GM19372 (cell line): ENCODE results near the gene RPL26.

Source experiments
- ATAC-seq: cut with Tn5 transposase; IDR thresholded peaks from one replicate; pipeline ENCODE4 v1.9.1; 2021; ENCODE audit warnings: mild to moderate bottlenecking, low read depth, moderate library complexity; ENCODE audit not compliant: unreplicated experiment

RPL26 gene

DNA sequence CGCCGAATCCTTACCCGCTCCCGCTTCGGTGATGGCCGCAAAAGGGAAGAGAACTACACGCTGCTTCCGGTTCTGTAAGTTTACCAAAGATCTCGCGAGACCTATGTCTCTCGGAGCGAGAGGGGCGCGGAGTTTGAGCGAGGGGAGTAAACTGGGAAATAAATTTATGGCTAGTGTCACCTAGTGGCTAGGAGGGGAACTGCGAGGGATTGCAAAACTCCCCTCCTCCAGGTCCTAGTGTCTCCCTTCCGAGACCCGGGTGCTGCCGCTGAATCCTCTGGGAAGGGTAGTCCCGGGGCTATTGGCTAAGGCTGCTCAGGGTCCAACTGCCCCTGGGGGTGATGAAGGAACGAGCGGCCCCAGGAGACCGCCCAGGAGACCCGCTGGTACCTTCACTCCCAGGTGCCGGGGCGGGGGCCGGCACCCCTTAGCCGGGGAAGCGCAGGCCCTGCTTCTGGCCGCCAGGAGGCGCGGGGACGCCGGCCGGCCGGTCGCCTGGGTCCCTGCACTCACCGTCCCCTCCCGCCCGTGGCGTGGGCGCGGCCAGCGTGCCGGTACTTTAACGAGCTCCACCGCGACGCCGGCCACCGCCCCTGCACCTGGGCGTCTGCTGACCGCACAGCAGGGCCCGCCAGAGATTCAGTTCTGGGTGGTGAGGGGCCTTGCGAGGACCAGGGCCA, at the start of gene RPL26:
Gene RPL26 (minus strand): TSS at position 51 of the 680 bp plus-strand sequence. CDS start 883 bp downstream, outside the sequence.
- peak; percentile 81 for ATAC-seq

DNA sequence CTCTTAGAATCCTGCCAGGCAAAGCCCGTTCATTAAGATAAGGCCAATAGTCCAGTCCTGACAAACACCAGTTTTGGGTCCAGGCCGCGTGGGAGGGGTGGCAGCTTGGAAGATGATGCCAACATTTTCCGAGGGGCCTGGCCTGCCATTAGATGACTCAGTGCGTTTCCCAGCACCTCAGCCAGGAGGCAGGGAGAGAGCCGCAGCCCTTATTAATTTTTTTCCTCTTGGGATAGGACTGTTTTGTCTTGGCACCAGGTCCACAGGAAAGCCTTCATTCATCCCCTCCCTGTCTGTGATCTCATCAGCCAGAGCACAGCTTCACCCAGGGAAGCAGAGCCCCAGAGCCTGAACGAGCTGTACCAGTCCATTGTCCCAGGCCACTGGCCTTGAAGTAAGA, 48.0 kb upstream of the RPL26 start:
- ATAC-seq, result no peak

DNA sequence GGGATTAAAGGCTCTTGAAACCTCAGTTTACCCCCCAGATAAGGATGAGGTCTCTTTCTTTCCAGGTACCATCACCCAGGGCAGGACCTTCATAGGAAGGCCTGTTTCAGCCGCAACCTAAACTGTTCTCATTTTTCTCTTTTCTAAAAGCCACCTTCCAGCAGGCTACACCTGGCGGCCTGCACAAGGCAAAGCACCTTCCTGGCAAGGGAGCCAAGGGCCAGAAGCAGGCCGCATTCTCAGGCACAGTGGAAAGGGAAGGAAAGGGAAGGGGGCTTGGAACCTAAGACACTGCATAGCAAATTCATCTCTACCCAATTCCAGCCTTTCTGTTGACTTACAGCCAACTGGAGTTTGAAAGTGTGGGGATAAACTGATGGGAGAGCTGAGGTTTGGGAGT, 43.8 kb upstream of the RPL26 start:
- no peak for ATAC-seq

DNA sequence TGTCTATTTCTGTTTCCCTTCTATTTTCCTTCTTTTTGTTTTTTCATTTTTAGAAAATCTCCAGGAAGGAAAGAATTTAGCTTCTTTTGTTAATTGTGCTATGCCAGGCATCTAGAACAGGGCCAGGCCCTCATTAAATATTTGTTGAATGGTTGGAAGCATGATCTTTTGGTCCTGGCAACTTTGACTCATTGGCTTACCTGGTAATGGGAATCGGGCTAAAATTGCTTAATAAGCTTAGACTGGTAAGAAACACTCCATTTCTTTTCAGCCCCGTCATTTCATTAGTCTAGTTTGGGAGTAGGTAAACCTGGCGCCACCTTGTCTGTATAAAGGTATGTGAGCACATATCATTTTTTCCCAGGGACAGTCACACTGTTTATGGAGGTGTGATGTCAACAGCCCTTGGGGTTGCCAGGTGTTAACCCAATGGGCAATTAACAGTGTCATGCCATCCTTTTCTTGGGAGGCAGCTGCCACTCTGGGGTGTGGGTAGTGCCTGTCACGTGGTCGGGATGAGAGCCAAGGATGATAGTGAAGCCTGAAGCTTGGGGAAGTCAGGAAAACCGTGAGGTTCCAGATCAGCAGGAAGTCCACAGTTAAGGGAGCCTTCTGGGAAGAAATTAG, 43.2 kb upstream of the RPL26 start:
- no peak for ATAC-seq

DNA sequence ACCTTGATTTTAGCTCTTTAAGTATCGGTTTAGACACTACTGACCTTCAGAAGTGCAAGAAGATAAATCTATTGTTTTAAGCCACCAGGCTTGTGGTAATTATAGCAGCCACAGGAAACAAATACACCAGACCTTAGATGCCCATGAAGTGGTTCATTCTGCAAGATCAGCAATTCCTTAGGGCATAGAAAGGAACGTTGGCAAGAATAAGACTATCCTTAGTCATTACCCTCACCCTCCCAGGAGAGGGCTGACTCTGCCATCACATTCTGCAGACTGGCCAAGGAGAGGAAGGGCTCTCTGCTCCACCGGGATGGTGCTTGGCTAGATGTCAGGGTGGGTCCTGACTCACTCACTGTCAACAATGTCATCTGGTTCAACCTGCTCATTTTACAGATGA, 38.6 kb upstream of the RPL26 start:
- no peak for ATAC-seq

DNA sequence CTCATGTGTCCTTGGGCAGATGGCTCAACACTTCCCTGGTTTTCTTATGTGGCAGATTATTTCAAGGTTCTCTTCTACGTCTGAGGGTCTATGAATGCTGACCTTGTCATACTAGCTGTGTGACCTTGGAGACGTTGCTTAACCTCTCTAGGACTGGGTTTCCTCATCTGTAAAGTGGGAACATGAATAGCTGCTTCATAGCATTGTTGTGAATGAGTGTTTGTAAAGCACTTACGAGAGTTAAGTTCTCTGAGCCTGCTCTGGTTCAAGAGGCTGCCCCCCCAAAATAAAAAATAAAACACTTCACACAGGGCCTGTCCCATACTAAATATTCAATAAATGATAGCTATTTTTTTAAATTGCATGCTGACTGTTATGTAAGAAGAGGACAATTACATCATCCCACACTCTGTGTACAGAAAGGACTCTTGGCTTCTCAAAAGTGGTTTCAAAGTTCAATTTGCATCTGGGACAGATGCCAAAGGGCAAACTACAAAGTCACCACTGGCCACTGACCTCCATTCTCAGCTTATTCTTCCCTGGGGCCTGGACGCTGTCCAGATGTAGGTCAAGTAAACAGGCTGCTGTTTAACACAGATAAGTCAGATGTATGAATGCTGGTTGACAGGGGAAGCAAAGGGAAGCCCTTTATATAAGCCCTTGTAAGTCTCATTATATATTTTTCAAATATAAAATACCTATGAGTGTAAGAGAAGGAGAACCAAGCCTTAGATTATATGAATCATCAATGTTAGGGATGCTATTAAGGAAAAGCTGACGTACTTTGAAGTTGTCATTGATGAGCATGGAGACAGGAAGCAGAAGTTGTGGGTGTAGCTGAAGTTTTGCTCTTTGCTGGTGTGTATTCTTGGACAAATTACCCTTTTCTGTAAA, 37.3 kb upstream of the RPL26 start:
- ATAC-seq, result no peak

DNA sequence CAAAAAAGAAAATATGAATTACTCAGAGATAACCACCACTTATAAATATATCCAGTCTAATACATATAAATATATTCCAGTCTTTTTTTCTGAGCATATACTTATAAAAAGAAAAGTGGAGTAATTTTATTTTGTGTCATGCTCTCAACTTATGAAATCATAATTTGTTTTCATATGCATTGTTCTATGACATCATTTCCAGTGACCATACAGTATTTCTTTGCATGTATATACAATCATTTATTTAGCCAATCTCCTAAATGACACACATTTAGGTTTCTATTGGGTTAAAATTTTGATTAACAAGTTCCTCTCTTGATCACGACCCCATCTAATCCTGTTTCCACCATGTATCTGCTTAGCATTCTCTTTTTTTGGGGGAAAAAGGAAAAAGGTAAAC, 36.3 kb upstream of the RPL26 start:
- ATAC-seq, result no peak

DNA sequence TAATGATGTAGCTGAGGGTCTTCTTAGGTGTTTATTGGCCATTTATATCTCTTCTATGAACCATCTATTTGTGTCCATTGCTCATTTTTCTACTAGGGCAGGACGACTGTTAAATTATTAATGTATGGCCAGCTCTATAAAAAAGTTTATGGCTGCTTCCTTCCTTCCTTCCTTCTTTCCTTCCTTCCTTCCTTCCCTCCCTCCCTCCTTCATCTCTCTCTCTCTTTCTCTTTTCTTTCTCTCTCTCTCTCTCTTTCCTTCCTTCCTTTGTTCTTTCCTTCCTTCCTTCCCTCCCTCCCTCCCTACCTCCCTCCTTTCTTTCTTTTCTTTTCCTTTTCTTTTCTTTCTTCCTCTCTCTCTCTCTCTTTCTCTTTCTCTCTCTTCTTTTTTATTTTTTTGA, 35.5 kb upstream of the RPL26 start:
- no peak for ATAC-seq

DNA sequence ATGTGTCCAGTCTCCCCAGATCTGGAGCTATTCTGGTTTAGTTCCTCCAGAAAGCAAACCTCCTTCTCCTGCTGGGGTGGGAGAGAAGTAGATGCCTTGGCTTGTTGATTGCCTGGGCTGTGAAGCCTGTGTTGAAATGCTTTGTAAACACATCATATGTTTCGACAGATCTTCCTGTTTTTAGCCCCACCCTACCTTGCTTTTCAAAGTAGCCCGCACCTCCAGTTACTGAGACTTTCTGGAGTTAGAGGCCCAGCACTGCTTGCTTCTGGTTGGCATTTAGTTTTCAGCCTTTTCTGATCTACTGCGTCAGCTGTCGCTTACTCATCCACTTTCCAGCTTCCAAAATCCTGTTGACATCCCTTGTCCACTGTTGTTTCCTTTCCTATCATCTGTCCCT, 34.8 kb upstream of the RPL26 start:
- ATAC-seq, result no peak

DNA sequence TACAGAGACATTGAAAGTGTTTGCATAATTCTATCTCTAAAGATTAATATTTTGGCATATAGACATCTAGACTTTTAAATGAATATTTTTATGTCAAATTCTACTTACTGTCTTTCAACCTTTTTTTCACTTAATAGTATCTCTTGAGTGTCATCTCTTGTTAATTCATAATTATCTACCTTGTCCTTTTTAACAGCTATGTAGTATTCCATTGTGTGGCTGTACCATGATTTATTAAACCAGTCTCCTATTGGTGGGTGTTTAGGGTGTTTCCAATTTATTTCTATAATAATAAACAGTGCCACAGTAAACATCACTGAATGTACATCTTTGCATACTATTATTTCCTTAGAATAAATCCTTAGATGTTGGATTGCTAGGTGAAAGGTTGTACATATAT, 30.9 kb upstream of the RPL26 start:
- no peak for ATAC-seq

DNA sequence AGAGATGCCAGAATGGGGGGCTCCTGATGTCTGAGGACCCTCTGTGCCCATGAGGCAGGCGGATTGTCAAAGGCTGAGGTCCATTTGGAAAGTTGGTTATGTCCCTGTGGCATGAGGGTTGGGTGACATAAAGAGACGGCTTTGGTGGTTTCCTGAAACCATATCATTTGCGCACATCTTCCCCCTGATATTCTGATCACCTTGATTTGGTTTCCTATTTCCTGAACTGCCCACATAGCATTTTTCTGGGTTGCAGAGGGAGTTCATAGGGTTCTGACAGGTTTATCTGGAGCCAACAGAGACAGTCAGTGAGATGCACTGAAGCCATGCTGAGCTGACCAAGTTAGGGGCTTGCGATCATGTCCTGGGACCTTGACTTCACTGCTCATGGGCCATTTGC, 30.3 kb upstream of the RPL26 start:
- no peak for ATAC-seq

DNA sequence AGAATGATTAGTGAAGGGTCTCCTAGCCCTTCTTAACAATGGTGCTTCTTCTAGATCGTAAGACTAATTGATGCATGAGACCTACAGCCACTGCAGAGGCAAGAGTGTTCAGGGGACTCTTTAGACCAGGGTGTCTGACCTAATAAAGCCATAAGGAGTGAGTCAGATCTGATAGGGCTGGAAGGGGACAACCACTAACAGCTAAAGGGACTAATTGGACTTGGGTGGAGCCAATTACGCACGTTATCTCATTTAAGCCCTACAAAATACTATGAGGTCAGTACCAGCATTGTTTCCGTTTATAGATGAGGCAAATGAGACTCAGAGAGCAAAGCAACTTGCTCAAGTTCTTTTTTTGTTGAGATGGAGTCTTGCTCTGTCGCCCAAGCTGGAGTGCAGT, 29.1 kb upstream of the RPL26 start:
- no peak for ATAC-seq

DNA sequence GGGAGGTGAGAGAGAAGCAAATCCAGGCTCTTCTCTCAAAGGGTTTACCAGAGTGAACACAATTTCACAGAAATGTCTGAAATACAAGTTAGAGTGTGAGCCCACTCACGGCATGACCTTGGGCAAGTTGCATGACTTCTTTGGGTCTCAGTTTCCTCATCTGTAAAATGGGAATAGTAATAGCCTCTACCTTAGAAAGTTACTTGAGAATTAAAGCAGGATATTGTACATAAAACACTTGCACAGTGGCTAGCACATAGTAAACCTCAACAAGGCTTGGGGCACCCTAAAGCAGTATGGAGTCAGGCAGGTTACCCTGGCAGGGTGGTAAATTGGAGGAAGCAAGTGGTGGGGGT, 27.9 kb upstream of the RPL26 start:
- no peak for ATAC-seq

DNA sequence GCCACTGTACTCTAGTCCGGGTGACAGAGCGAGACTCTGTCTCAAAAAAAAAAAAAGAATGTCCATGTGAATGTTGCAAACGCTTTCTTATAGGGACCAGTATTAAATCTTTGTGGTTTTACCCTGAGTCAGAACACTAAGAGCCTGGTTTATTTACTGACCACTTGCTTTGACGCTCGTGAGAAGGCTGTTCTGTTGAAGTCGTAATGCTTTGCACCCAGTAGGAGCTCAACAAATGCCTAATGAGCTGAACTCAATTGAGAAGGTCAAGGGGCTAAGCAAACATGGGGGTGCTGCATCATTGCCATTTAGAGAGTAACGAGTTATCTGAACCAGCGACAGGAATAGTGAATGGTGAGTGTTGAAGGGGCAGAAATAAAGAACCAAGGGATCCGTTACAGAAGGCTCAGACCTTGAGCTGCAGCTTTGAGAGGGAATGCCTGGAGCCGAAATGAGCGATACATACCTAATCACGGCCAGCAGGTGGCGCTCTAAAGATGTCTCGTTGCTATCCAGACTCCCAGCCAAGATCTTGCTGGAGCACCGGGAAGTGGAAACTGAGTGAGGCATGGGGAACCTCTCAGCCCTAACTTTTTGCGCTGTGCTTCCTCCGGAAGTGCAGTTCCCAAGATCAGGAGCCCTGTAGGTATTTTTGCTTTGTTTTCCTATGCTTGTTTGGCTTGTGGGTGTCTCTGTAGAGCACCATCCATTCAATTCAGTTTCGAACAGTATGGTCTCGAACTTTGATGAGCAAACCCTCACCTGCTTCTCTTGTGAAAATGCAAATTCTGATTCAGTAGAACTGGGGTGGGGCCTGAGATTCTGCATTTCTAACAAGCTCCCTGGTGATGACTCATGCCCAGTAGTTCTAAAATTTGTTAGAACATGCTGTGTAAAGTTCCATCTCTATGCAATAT, 27.2 kb upstream of the RPL26 start:
- no peak for ATAC-seq

DNA sequence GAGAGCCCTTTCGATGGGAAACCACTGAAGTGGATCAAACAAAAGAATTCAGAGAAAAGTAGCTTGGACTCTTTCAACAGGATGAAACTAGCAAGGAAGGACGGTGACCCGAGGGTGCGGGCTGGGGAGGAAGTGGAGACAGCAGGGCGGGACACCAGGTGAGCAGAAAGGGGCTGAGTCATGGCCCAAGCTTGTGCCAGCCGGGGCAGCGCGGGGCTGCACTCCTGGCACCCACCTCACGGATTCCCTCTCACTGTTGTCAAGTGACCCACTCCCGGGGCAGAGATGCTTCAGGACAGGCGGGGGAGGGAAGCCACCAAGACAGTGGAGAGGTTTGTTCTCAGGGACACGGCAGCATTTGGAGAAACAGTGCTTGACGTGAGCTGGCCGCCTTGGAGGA, 25.4 kb upstream of the RPL26 start:
- ATAC-seq, result no peak

DNA sequence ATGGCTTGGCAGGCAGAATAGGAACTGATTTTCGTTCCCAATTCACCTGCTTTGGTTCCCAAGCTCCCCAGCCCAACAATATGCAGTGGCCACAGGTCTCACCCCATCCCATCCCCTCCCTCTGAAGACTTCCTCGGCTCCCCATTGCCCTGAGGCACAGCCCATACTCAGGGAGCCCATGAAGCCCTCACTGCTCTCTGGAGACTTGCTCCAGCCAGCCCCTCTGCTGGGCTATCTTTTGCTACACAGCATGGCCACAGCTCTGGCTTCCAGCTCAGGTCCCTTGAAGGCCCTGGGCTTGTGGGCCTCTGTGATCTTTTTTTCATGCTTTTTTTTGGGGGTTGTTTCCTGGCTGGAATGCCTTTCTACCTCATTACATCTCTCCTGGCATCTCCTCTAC, 23.2 kb upstream of the RPL26 start:
- ATAC-seq, result no peak

DNA sequence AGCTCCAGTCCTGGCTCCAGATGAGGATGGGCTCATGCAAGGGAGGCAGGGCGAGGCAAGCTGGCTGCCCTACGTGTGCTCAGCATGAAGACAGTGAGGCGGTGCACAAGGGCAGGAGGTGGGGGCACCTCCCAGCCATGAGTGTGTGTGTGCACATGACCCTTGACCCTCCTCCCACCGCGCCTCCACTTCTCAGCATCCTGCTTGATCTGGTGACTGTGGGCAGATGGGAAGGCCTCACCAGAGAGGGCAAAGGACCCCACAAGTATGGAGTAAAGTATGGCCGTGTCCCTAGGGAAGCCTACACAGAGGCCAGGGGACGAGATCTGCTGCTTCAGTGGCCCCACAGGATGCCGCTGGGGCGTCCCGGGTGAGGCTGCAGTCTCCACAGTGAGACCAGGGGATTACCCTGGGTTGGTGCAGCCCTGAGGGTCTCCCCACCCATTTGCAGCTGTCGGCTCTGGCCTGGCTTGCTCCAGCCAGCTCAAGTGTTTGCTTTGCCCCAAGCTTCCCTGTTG, 22.6 kb upstream of the RPL26 start:
- no peak for ATAC-seq

DNA sequence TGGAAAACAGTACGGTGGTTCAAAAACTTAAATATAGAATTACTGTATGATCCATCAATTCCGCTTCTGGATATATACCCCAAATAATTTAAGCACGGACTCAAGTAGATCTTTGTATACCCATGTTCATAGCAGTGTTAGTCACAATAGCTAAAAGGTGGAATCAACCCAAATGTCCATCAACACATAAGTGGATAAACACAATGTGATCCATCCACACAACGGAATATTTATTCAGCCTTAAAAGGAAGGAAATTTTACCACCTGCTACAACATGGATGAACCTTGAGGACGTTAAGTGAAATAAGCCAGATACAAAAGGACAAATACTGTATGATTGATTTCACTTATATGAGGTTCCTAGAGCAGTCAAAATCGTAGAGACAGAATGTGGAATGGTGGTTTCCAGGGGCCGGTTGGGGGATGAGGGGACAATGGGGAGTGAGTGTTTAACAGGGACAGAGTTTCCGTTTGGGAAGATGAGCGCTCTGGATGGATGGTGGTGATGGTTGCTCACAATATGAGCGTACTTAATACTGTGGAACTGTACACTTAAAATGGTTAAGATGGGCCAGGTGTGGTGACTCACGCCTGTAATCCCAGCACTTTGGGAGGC, 20.0 kb upstream of the RPL26 start:
- no peak for ATAC-seq

DNA sequence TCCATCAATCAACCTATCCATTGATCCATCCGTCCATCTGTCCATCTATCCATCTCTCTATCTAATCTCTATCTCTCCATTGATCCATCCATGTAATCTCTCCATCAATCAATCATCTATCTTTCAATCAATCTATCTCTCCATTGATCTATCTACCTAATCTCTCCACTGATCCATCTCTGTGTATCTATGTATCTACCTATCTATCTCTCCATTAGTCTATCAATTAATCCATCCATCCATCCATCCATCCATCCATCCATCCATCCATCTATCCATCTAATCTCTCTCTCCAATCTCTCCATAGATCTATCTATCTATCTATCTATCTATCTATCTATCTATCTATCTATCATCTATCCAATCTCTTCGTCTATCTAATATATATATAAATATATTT, 18.1 kb upstream of the RPL26 start:
- no peak for ATAC-seq

DNA sequence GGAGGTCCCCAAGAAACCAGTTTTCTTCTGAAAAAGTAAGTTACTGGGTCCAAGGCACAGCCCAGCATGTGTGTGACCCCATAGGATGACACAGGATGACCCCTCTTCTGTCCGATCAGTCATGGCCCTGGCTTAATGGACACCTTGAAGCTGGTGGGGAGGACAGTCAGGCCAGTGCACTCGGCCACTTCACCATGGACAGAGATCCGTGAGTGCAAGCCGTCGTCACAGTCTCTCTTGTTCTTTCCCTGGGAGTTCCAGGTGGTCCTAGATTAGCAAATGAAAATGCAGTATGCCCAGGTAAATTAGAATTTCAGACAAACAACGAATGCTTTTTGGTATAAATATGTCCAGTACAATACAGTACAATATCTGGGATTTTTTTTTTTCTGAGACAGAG, 16.0 kb upstream of the RPL26 start:
- no peak for ATAC-seq
